ENCODE data around the gene RERGL. TPM values are rescaled to one million over a fixed set of nuclear protein-coding genes. Genes with fewer than 3 reads are reported as not detected.
"Not testable (repeated sequence)": the region's sequence is repeated elsewhere in the genome, so short reads cannot be mapped to it uniquely, and the experiment has no call there.

RERGL gene
- total RNA-seq, 1 experiment from 2014 or later: not detected

DNA sequence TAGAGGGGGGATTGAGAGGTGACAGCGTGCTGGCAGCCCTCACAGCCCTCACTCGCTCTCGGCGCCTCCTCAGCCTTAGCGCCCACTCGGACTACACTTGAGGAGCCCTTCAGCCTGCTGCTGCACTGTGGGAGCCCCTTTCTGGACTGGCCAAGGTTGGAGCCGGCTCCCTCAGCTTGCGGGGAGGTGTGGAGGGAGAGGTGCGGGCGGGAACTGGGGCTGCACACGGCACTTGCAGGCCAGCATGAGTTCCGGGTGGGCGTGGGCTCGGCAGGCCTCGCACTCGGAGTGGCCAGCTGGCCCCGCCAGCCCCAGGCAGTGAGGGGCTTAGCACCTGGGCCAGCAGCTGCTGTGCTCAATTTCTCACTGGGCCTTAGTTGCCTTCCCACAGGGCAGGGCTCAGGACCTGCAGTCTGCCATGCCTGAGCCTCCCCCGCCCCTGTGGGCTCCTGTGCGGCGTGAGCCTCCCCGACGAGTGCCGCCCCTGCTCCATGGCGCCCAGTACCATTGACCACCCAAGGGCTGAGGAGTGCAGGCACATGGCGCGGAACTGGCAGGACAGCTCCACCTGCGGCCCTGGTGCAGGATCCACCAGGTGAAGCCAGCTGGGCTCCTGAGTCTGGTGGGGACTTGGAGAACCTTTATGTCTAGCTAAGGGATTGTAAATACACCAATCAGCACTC, 49.8 kb downstream of the RERGL start:
- DNase-seq (ENCODE audit: extremely low read depth, low read depth): not testable (repeated sequence)

Other genes starting within 250 kb of the RERGL start
- gene PIK3C2G, start 171.3 kb upstream of the RERGL start, total RNA-seq (2014; rRNA removed; shearing (Covaris generic)): 0.10 TPM in 1 of 2 replicates, not detected in the other